NCI-H510A (cell line): ENCODE results near the gene TEX38.
"Not testable (repeated sequence)": the region's sequence is repeated elsewhere in the genome, so short reads cannot be mapped to it uniquely, and the experiment has no call there.

Source experiments
- DNase-seq: peaks from one replicate; lab custom pipeline; 2025; lab: John Stamatoyannopoulos, UW

TEX38 gene

GRCh38 chr1:46671554-46671953, at the start of gene TEX38:
TEX38 (plus strand) TSS chr1:46671854; CDS start chr1:46671935, 81 bp downstream.
- DNase-seq, result no peak

GRCh38 chr1:46621930-46622329, 49.7 kb upstream of the TEX38 start:
- no peak for DNase-seq

- no peak for DNase-seq
Measured at GRCh38 chr1:46622344-46622743, 49.3 kb upstream of the TEX38 start.

GRCh38 chr1:46623743-46624644, 47.7 kb upstream of the TEX38 start:
- DNase-seq, result no peak

- no peak for DNase-seq
Measured at GRCh38 chr1:46630719-46631118, 40.9 kb upstream of the TEX38 start.

GRCh38 chr1:46635205-46635604, 36.4 kb upstream of the TEX38 start:
- no peak for DNase-seq

- DNase-seq, result no peak
Measured at GRCh38 chr1:46637444-46638083, 34.1 kb upstream of the TEX38 start.

GRCh38 chr1:46638921-46639320, 32.7 kb upstream of the TEX38 start:
- DNase-seq, result no peak

GRCh38 chr1:46639547-46639946, 32.1 kb upstream of the TEX38 start:
- no peak for DNase-seq

GRCh38 chr1:46642115-46642680, 29.5 kb upstream of the TEX38 start:
- no peak for DNase-seq

GRCh38 chr1:46643368-46643775, 28.3 kb upstream of the TEX38 start:
- DNase-seq, result no peak

GRCh38 chr1:46645815-46646214, 25.8 kb upstream of the TEX38 start:
- DNase-seq, result no peak

GRCh38 chr1:46646331-46646730, 25.3 kb upstream of the TEX38 start:
- DNase-seq, result no peak

GRCh38 chr1:46646844-46647243, 24.8 kb upstream of the TEX38 start:
- no peak for DNase-seq

GRCh38 chr1:46647611-46648010, 24.0 kb upstream of the TEX38 start:
- no peak for DNase-seq

GRCh38 chr1:46649764-46650163, 21.9 kb upstream of the TEX38 start:
- DNase-seq, result no peak

- DNase-seq, result no peak
Measured at GRCh38 chr1:46650491-46650890, 21.2 kb upstream of the TEX38 start.

GRCh38 chr1:46651152-46651551, 20.5 kb upstream of the TEX38 start:
- not testable (repeated sequence) for DNase-seq

GRCh38 chr1:46652321-46653100, 19.1 kb upstream of the TEX38 start:
- DNase-seq, result no peak

- DNase-seq, result no peak
Measured at GRCh38 chr1:46653405-46653958, 18.2 kb upstream of the TEX38 start.

GRCh38 chr1:46654012-46654411, 17.6 kb upstream of the TEX38 start:
- no peak for DNase-seq

- not testable (repeated sequence) for DNase-seq
Measured at GRCh38 chr1:46654698-46655097, 17.0 kb upstream of the TEX38 start.
